Medulla oblongata (tissue), 1 donor: ENCODE results near the gene YLPM1.

ENCODE experiments used
- DNase-seq: peaks from one replicate; pipeline ENCODE4 v3.0.0-alpha.2; 2015; ENCODE audit errors: extremely low spot score

YLPM1 gene

GRCh38 chr14:74868739-74869138 is 105.6 kb downstream of the YLPM1 start:
- no peak for DNase-seq

- DNase-seq: no peak
Observed at GRCh38 chr14:74871819-74872218, 108.7 kb downstream of the YLPM1 start.

GRCh38 chr14:74875204-74875603 is 112.1 kb downstream of the YLPM1 start:
- no peak for DNase-seq

GRCh38 chr14:74875941-74876913 is 113.1 kb downstream of the YLPM1 start, which contains the start of gene PROX2:
PROX2 (minus strand) TSS chr14:74876145; CDS start chr14:74863834, 12,311 bp downstream.
- peak; percentile 39 for DNase-seq

DNA sequence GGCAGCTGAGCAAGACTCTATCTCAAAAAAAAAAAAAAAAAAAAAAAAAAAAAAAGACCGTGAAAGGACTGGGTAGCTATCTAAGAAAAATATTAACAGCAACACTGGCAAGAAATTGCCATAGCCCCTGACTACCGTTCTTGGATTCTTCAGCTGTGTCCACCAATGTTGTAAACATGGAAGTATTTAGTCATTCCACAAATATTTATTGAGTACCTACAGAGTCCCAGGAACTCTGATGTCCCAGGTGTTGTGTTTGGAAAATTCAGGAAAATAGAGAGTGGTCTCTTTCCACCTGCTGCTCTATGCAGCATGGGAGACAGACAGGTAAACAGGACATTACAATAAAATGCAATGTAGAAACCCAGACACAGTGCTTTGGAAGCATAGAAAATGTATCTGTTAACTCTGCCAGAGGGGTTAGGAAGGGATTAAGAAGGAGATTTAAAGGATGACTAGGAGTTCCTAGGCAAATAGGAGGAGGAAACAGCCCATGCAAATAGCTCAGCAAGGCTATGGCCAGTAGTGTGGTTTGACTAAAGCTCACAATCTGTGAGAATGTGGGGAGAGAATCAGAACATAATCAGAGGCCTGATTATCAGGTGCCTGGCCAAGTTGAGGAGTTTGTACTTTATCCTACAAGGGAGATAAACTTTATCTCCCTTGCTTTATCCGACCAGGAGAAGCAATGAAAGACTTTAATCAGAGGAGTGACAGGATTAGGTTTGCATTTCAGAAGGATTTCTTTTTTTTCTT is 116.5 kb downstream of the YLPM1 start:
- no peak for DNase-seq

DNA sequence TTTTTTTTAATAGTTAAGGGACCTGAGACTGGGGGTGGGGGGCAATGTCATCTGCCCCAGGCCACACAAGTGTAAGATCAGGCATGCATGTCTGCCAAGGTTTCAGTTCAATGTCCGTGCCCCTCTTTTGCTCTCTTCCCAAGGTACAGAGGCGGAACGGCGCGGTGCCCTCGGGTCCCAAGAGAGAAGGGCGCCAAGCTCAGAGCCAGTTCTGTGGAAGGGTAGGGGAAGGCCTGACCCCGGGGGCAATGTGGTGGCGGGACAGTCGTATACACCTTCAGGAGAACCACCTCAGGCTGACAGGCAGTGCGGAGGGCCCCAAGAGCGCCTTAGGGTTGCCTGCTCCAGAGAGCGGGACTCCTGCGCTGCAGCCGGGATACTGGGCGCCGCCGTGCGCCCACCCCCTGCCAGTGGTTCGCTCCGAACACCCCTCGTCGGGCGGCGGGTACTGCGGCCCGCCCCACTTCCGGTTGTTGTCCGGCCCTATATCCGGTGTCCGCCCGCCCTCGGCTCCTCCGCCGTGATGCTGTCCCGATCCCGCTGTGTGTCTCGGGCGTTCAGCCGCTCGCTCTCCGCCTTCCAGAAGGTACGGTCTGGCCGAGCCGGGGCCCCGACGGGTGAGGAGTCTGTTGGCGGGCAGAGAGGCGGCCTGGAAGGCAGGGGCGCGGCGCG is 118.5 kb downstream of the YLPM1 start, which contains the start of gene DLST:
Gene DLST, plus strand, starts transcription at position 486 of the 672 bp plus-strand sequence. Its CDS starts 38 bp downstream, at position 524.
- DNase-seq: peak; percentile 83

DNA sequence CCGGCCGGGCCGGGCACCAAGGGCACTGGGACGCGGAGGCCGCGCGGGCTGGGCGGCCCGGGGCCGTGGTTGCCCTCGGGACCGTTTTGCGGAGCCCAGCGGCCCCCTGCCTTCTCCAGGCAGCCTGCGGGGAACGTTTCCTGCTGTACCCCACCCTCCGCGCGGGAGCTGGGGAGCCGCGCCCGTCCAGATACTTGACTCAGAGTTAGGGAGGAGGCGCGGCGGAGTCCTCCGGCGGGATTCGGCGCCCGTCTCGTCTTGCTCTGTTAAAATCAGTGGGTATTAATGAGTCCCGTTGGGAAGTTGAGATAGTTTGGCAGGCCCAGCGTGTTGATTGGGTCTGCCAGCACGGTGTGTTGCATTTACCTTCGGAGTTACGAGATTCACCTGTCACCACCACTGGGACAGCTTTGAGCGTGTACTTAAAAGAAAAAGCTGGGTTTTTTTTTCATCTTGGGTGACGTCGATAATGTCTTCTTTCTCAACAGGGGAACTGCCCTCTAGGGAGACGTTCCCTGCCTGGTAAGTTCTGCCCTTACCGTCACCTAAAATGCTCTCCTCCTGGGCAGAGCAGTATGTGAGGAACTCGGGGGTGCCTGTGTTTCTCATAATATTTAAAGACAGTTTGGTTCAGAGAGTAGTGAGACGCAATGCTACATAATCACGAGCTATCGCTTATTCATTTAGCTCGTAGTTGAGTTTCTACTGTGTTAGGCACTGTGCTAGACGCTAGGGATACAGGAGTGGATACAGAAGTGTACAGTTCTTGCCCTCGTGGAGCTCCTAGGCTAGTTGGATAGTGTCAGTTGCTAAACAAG is 119.2 kb downstream of the YLPM1 start:
- DNase-seq: no peak
